Neuronal stem cell (in vitro differentiated cells): ENCODE data around the gene TBC1D16.

Experiments
- DNase-seq: peaks from one replicate; pipeline ENCODE4 v3.0.0-alpha.2; 2013; ENCODE audit warnings: low spot score
- H2AFZ ChIP-seq: one replicate; pipeline ENCODE4 v1.6.1; 2013; ENCODE audit warnings: mild to moderate bottlenecking, low read length, inconsistent platforms
- H2AK5ac ChIP-seq: 2 replicates; pipeline ENCODE4 v1.6.1; 2013; ENCODE audit warnings: low read depth, mild to moderate bottlenecking, inconsistent platforms, low read length, moderate library complexity, mixed read lengths
- H2BK120ac ChIP-seq: 2 replicates; pipeline ENCODE4 v1.6.1; 2013; ENCODE audit warnings: low read depth, mild to moderate bottlenecking, inconsistent platforms, low read length, moderate library complexity, mixed read lengths
- H2BK12ac ChIP-seq: one replicate; pipeline ENCODE4 v1.6.1; 2013; ENCODE audit warnings: low read length, inconsistent platforms
- H2BK15ac ChIP-seq: 2 replicates; pipeline ENCODE4 v1.6.1; 2013; ENCODE audit warnings: mild to moderate bottlenecking, low read length, inconsistent platforms, mixed read lengths
- H2BK5ac ChIP-seq: one replicate; pipeline ENCODE4 v1.6.1; 2013; ENCODE audit warnings: inconsistent platforms, mild to moderate bottlenecking, low read length, moderate library complexity
- H3K14ac ChIP-seq: one replicate; pipeline ENCODE4 v1.6.1; 2013; ENCODE audit warnings: low read length, inconsistent platforms
- H3K18ac ChIP-seq: 2 replicates; pipeline ENCODE4 v1.6.1; 2013; ENCODE audit warnings: low read length, inconsistent platforms
- H3K23ac ChIP-seq: 2 replicates; pipeline ENCODE4 v1.6.1; 2013; ENCODE audit warnings: low read depth, mild to moderate bottlenecking, mixed read lengths, low read length, inconsistent platforms; ENCODE audit not compliant: poor library complexity
- H3K27ac ChIP-seq: replicated peaks from 3 replicates; pipeline ENCODE4 v1.5.1; 2013; ENCODE audit warnings: low read length, inconsistent platforms
- H3K27me3 ChIP-seq, 3 experiments: 2 replicates each; pipeline ENCODE4 v1.6.1; 2013; ENCODE audit warnings: low read length in 3 of 3, mild to moderate bottlenecking in 2 of 3, inconsistent platforms in 1 of 3, low read depth in 1 of 3, mixed read lengths in 1 of 3, moderate library complexity in 1 of 3; ENCODE audit not compliant: control insufficient read depth in 3 of 3, insufficient read depth in 3 of 3
- H3K36me3 ChIP-seq, 2 donors: replicated peaks in 1 of 2; 2 replicates each; pipeline ENCODE4 v1.6.1; 2013; ENCODE audit warnings: low read length in 2 of 2; ENCODE audit not compliant: control insufficient read depth in 2 of 2, insufficient read depth in 2 of 2
- H3K4ac ChIP-seq: 2 replicates; pipeline ENCODE4 v1.6.1; 2013; ENCODE audit warnings: inconsistent platforms, mild to moderate bottlenecking, low read length, moderate library complexity
- H3K4me1 ChIP-seq, 2 donors: 1 replicate in 1 of 2; 2 replicates in 1 of 2; pipeline ENCODE4 v1.6.1; 2013; ENCODE audit warnings: low read length in 2 of 2, low read depth in 1 of 2; ENCODE audit not compliant: control insufficient read depth in 2 of 2, insufficient read depth in 1 of 2
- H3K4me2 ChIP-seq: one replicate; pipeline ENCODE4 v1.6.1; 2013; ENCODE audit warnings: mild to moderate bottlenecking, low read length, inconsistent platforms; ENCODE audit not compliant: insufficient read depth, poor library complexity, severe bottlenecking
- H3K4me3 ChIP-seq, 2 donors: 2 replicates each; pipeline ENCODE4 v1.5.1; 2013; ENCODE audit warnings: low read length in 2 of 2, mild to moderate bottlenecking in 2 of 2, inconsistent platforms in 1 of 2, moderate library complexity in 1 of 2
- H3K79me1 ChIP-seq: one replicate; pipeline ENCODE4 v1.6.1; 2013; ENCODE audit warnings: low read depth, mild to moderate bottlenecking, inconsistent platforms, low read length, moderate library complexity
- H3K9ac ChIP-seq: one replicate; pipeline ENCODE4 v1.6.1; 2013; ENCODE audit warnings: mild to moderate bottlenecking, low read depth, low read length, inconsistent platforms; ENCODE audit not compliant: poor library complexity
- H3K9me3 ChIP-seq, 2 donors: replicated peaks in 1 of 2; 2 replicates each; pipeline versions ENCODE3 to v1.6.1; 2013; ENCODE audit warnings: low read length in 2 of 2, mild to moderate bottlenecking in 2 of 2, inconsistent platforms in 1 of 2, low read depth in 1 of 2, mixed read lengths in 1 of 2, moderate library complexity in 1 of 2; ENCODE audit not compliant: control insufficient read depth in 2 of 2, insufficient read depth in 1 of 2
- H4K8ac ChIP-seq: one replicate; pipeline ENCODE4 v1.6.1; 2013; ENCODE audit warnings: low read depth, mild to moderate bottlenecking, inconsistent platforms, low read length, moderate library complexity
- H4K91ac ChIP-seq: one replicate; pipeline ENCODE4 v1.6.1; 2013; ENCODE audit warnings: low read length, low read depth, mild to moderate bottlenecking, inconsistent platforms; ENCODE audit not compliant: poor library complexity
- WGBS, 2 donors: extraction: QIAGEN DNeasy Blood & Tissue Kit; methylation state at CpG; one replicate each; pipeline ENCODE4 v1.1.7; 2013; ENCODE audit warnings: missing lambda C conversion rate in 2 of 2, mixed read lengths in 1 of 2; ENCODE audit not compliant: insufficient read length in 2 of 2, insufficient replicate concordance in 1 of 2; ENCODE audit errors: extremely low coverage in 2 of 2; 5-methylcytosine and 5-hydroxymethylcytosine counted together

The TBC1D16 gene

DNA sequence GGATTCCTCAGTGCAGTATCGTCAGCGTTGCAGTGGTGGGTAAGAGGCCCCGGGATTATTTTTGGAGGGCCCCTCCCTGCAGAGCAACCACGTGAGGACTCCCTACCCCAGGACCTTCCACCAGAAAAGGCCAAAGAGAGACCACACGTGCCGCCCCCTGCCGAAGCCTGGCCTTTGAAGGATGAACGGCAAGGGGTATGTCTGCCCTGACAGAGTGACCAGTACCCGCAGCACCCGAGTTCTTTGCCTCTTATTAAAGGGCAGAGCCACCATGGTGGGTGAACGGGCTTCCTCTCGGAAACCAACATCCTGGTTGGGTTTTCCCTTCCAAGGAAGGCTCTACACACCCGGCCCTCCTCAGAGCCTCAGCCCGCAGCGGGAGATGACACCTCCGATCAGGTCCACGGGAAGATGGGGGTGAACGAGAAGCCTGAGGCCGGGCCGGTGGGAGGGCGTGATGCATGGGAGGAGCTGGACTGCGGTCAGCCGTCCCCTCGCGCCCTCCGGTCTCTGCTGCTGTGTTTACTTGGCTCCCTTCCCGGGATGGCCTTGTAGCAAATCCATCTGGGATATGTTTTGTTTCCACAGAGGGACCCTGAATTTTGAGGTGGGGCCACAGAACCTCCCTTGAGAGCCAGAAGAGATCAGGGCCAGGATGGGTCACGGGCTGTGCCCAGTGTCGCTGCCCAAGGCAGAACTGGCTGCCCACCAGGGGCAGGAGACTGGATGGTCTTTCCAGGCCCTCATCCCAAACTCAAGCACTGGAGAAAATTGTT lies 49.1 kb downstream of the TBC1D16 start:
- H3K27ac ChIP-seq: no peak overlapping the region
- peaks cover 3 to 12% of the 10 kb centered on the region in 2 donors for H3K4me1 ChIP-seq
- H3K4me2 ChIP-seq: no peak overlapping the region
- H2BK5ac ChIP-seq: no peak overlapping the region
- no peak overlapping the region for H2BK120ac ChIP-seq
- no peak overlapping the region for H3K4ac ChIP-seq
- no peak overlapping the region for H3K4me3 ChIP-seq
- no peak for DNase-seq
- H4K8ac ChIP-seq: no peak overlapping the region
- no peaks in the 10 kb centered on the region for H3K27me3 ChIP-seq
- no peak overlapping the region for H3K18ac ChIP-seq
- H3K23ac ChIP-seq: no peak overlapping the region
- H3K14ac ChIP-seq: no peak overlapping the region
- WGBS, 2 donors: no CpG with 5 or more reads among the region's 29 CpGs
- H3K9me3 ChIP-seq: peaks cover 0 to 3% of the 10 kb centered on the region in 2 donors
- H3K79me1 ChIP-seq: peaks cover 5% of the 10 kb centered on the region
- H2BK12ac ChIP-seq: no peak overlapping the region
- H4K91ac ChIP-seq: no peak overlapping the region
- no peak overlapping the region for H2BK15ac ChIP-seq
- peak overlapping the region; percentile 23 for H2AK5ac ChIP-seq
- no peak overlapping the region for H2AFZ ChIP-seq
- peaks cover 0 to 24% of the 10 kb centered on the region in 2 donors for H3K36me3 ChIP-seq
- no peak overlapping the region for H3K9ac ChIP-seq

DNA sequence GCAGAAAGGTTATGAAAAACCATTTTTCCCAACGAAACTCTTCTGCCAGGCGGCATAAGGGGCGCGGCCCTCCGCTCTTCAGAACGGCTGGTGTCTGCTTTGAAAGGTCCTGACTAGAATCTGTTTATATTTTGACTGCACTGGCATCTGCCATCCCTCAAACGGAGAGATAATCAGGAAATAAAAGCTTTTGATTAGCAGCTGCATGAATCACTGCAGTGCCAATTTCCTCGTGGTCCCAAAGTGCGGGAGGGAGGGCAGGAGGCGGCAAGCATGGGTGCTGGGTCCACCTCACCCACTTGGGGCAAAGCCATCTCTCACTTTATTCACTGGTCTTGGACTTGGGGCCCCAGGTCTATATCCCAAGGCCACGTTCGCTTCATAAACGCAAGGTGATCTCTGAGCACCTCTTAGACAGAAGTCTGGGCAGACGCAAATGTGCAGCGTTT lies 49.7 kb downstream of the TBC1D16 start:
- no peak overlapping the region for H3K4me3 ChIP-seq
- no peak overlapping the region for H2BK120ac ChIP-seq
- no peak overlapping the region for H3K14ac ChIP-seq
- H3K4me1 ChIP-seq: peaks cover 3 to 12% of the 10 kb centered on the region in 2 donors
- no peak overlapping the region for H2AFZ ChIP-seq
- no peak overlapping the region for H3K9ac ChIP-seq
- H4K8ac ChIP-seq: no peak overlapping the region
- H3K4ac ChIP-seq: no peak overlapping the region
- H3K4me2 ChIP-seq: no peak overlapping the region
- H3K23ac ChIP-seq: no peak overlapping the region
- no peak overlapping the region for H2BK15ac ChIP-seq
- no peak for DNase-seq
- H2BK12ac ChIP-seq: no peak overlapping the region
- no peaks in the 10 kb centered on the region for H3K27me3 ChIP-seq
- H3K27ac ChIP-seq: no peak overlapping the region
- peaks cover 0 to 3% of the 10 kb centered on the region in 2 donors for H3K9me3 ChIP-seq
- H4K91ac ChIP-seq: no peak overlapping the region
- peak overlapping the region; percentile 23 for H2AK5ac ChIP-seq
- WGBS, 2 donors: no CpG with 5 or more reads among the region's 15 CpGs
- peaks cover 0 to 19% of the 10 kb centered on the region in 2 donors for H3K36me3 ChIP-seq
- H3K79me1 ChIP-seq: peaks cover 5% of the 10 kb centered on the region
- H2BK5ac ChIP-seq: no peak overlapping the region
- no peak overlapping the region for H3K18ac ChIP-seq

DNA sequence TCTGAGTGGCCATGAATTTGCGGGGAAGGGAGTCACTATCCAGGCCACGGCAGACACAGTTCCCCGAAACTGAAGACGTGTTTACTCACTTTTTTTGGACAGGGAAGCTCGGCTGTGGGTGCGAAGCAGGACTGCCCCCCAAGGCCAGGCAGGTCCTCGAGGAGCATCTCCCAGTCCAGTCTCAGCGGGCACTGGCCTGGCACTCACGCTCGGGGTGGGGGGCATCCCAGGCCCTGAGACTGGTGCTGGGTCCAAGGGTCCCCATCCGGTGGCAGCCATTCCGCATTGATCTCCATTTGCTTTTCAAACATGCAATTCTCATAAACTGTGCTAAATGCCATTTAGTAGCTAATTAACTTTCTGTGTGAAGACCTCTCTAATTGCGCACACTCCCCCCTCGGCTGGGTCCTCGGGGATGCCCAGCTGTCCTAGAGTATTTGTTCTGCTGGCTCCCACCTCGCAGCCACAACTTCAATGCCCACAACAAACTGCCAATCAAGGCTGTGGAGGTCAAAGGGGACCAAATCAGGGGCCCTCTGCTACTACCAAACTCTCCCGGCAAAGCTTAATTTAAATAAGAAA lies 50.2 kb downstream of the TBC1D16 start:
- H3K79me1 ChIP-seq: peaks cover 5% of the 10 kb centered on the region
- H2BK5ac ChIP-seq: no peak overlapping the region
- H3K23ac ChIP-seq: no peak overlapping the region
- no peak overlapping the region for H3K14ac ChIP-seq
- H2BK12ac ChIP-seq: no peak overlapping the region
- H4K8ac ChIP-seq: no peak overlapping the region
- no peak overlapping the region for H3K4ac ChIP-seq
- H2BK15ac ChIP-seq: no peak overlapping the region
- no peak overlapping the region for H2BK120ac ChIP-seq
- H2AFZ ChIP-seq: no peak overlapping the region
- no peak overlapping the region for H3K4me2 ChIP-seq
- H3K27me3 ChIP-seq: no peaks in the 10 kb centered on the region
- WGBS, 2 donors: no CpG with 5 or more reads among the region's 17 CpGs
- peaks cover 0 to 2% of the 10 kb centered on the region in 2 donors for H3K9me3 ChIP-seq
- no peak overlapping the region for H3K9ac ChIP-seq
- no peak overlapping the region for H3K4me3 ChIP-seq
- H2AK5ac ChIP-seq: no peak overlapping the region
- peaks cover 3 to 15% of the 10 kb centered on the region in 2 donors for H3K4me1 ChIP-seq
- H3K27ac ChIP-seq: no peak overlapping the region
- no peak for DNase-seq
- H3K18ac ChIP-seq: no peak overlapping the region
- H3K36me3 ChIP-seq: peaks cover 0 to 14% of the 10 kb centered on the region in 2 donors
- H4K91ac ChIP-seq: no peak overlapping the region

DNA sequence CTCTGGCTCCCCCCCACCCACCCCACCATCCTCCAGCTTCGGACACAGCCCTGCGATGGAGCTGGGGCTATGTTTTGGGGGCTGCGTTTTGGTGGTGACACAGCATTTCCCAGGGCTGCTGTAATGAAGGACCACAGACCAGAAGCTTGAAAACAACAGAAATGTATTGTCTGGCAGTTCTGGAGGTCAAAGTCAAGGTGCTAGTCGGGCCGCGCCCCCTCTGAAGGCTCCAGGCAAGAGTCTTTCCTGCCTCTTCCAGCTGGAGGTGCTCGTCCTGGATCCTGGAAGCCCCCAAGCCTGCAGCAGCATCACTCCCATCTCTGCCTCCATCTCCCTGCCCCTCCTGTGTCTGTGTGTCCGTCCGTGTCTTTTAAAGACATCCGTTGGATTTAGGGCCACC lies 50.8 kb downstream of the TBC1D16 start:
- Histone ChIP-seq H4K8ac (no peak overlapping the region), H3K9ac (no peak overlapping the region), H4K91ac (no peak overlapping the region), H3K27ac (no peak overlapping the region), H3K4ac (no peak overlapping the region), H2BK12ac (no peak overlapping the region), H3K27me3 (no peaks in the 10 kb centered on the region), H3K4me2 (no peak overlapping the region), H3K9me3 (no peaks in the 10 kb centered on the region), H2BK5ac (no peak overlapping the region), H3K14ac (no peak overlapping the region), H3K23ac (peak overlapping the region; percentile 26), H2BK15ac (no peak overlapping the region), H3K79me1 (peaks cover 2% of the 10 kb centered on the region), H3K36me3 (peaks cover 0 to 15% of the 10 kb centered on the region in 2 donors), H3K4me1 (peaks cover 3 to 17% of the 10 kb centered on the region in 2 donors), H3K18ac (no peak overlapping the region), H2BK120ac (no peak overlapping the region), H2AK5ac (peak overlapping the region; percentile 21), H3K4me3 (no peak overlapping the region), H2AFZ (no peak overlapping the region)
- WGBS, 2 donors: no CpG with 5 or more reads among the region's 10 CpGs
- no peak for DNase-seq
